Measurements from ENCODE around the gene ATG16L1. TPM values are rescaled to one million over a fixed set of nuclear protein-coding genes. Genes with fewer than 3 reads are reported as not detected.

ATG16L1 gene
- polyA plus RNA-seq (2013, experiment 1 of 2; ENCODE audit: insufficient read length), result 16.0 TPM
- 14.5 TPM for polyA plus RNA-seq (2013, experiment 2 of 2; ENCODE audit: insufficient read length)

- DNase-seq, result peak; percentile 96
Observed at GRCh38 chr2:233251306-233252116, at the start of gene ATG16L1. Gene ATG16L1, plus strand, starts transcription at chr2:233251673. Its CDS starts 155 bp downstream, at chr2:233251828.

GRCh38 chr2:233202531-233202944, 48.9 kb upstream of the ATG16L1 start:
- no peak for DNase-seq

- DNase-seq, result no peak
Observed at GRCh38 chr2:233203060-233203459, 48.4 kb upstream of the ATG16L1 start.

GRCh38 chr2:233204286-233204936, 47.1 kb upstream of the ATG16L1 start:
- DNase-seq, result no peak

GRCh38 chr2:233208382-233209116, 42.9 kb upstream of the ATG16L1 start:
- no peak for DNase-seq

- no peak for DNase-seq
Observed at GRCh38 chr2:233209117-233209532, 42.3 kb upstream of the ATG16L1 start.

GRCh38 chr2:233209533-233210171, 41.8 kb upstream of the ATG16L1 start:
- peak; percentile 41 for DNase-seq

- no peak for DNase-seq
Observed at GRCh38 chr2:233210281-233210680, 41.2 kb upstream of the ATG16L1 start.

- DNase-seq, result peak; percentile 93
Observed at GRCh38 chr2:233210843-233211547, 40.5 kb upstream of the ATG16L1 start.

- no peak for DNase-seq
Observed at GRCh38 chr2:233211548-233211895, 40.0 kb upstream of the ATG16L1 start.

GRCh38 chr2:233213011-233213410, 38.5 kb upstream of the ATG16L1 start:
- DNase-seq, result no peak

GRCh38 chr2:233213975-233214374, 37.5 kb upstream of the ATG16L1 start:
- no peak for DNase-seq

GRCh38 chr2:233217892-233218377, 33.5 kb upstream of the ATG16L1 start:
- DNase-seq, result no peak

- no peak for DNase-seq
Observed at GRCh38 chr2:233218836-233219235, 32.6 kb upstream of the ATG16L1 start.

- no peak for DNase-seq
Observed at GRCh38 chr2:233219848-233220247, 31.6 kb upstream of the ATG16L1 start.

- DNase-seq, result no peak
Observed at GRCh38 chr2:233221378-233222063, 30.0 kb upstream of the ATG16L1 start.

GRCh38 chr2:233223059-233223894, 28.2 kb upstream of the ATG16L1 start:
- DNase-seq, result no peak

- DNase-seq, result no peak
Observed at GRCh38 chr2:233225230-233226068, 26.0 kb upstream of the ATG16L1 start.

GRCh38 chr2:233226511-233227031, 24.9 kb upstream of the ATG16L1 start:
- DNase-seq, result no peak

All from fibroblast of skin of abdomen (primary cell).